ENCODE data around the gene VTN.

DNA sequence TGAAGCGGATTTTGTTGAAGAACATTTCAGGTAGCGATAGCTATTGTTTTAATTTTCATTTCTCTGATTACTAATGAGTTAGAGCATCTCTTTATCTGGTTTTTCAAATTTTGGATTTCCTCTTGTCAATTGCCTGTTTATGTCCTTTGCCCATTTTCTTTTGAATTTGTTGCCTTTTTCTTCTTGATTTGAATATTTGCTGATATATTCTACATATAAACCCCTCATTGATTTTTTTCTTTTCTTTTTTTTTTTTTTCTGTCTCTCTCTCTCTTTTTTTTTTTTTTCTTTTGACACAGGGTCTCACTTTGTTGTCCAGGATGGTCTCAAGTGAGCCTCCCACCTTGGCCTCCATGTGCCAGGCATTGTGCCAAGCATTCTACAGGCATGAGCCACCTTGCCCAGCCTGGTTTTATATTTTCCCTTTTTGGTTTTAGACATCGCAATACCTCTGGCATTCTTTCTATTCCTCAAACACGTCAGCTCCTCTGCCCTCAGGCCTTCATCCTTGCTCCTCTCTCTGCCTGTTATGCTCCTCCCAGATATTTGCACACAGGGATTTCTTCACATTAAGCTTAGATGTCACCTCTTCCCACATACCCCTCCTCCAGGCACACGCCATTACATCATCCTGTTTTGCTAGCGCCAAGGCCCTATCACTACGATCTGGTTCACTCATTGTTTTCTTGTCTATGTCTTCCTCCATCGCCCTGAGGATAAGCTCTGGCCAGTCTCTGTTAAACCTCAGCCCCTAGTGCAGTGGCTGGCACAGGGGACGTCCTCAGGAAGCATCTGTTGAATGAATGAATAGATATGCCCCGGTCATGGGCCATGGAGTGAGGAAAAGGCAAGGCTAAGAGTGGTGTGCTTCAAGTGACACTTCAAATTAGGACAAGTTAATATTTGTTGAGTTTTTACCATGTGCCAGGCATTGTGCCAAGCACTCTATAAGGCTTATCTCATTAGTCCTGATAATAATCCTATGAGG is 10.0 kb upstream of the VTN start:
- TF ChIP-seq POLR2A (IDR thresholded peaks at IDR 0.05; ENCODE audit: low read length) (no peak), GATA1 (IDR thresholded peaks at IDR 0.05; ENCODE audit: low read depth, low read length) (no peak)

All from erythroblast (primary cell).